Measurements from ENCODE around the gene NCKAP5.

GRCh38 chr2:133517876-133518275, 50.4 kb downstream of the NCKAP5 start:
- no peak for TF ChIP-seq POLR2A (IDR thresholded peaks at IDR 0.05)
- no peak for TF ChIP-seq CTCF (IDR thresholded peaks at IDR 0.05)
